Stimulated activated CD4-positive, alpha-beta T cell treated with anti-CD3 and anti-CD28 coated beads, TNF-alpha, amount 100 ng/mL, for 24 hours (primary cell): ENCODE measurements around the gene TIPARP.

Source experiments
- DNase-seq, 3 experiments: peaks; one replicate each; pipeline ENCODE4 v3.0.0-alpha.2; 2020; ENCODE audit warnings: low read depth in 3 of 3

The TIPARP gene

GRCh38 chr3:156741935-156742334 lies 67.5 kb downstream of the TIPARP start:
- no peak for DNase-seq

- DNase-seq: no peak
Observed at GRCh38 chr3:156742401-156742800, 68.0 kb downstream of the TIPARP start.

- DNase-seq: no peak
Observed at GRCh38 chr3:156743859-156744258, 69.5 kb downstream of the TIPARP start.

- DNase-seq: no peak
Observed at GRCh38 chr3:156744631-156745030, 70.2 kb downstream of the TIPARP start.

- DNase-seq: no peak
Observed at GRCh38 chr3:156745766-156746165, 71.4 kb downstream of the TIPARP start.

GRCh38 chr3:156747046-156747445 lies 72.7 kb downstream of the TIPARP start:
- DNase-seq: no peak

GRCh38 chr3:156749244-156749643 lies 74.9 kb downstream of the TIPARP start:
- DNase-seq: no peak

- DNase-seq: no peak
Observed at GRCh38 chr3:156750191-156750873, 75.9 kb downstream of the TIPARP start.

GRCh38 chr3:156750874-156751245 lies 76.5 kb downstream of the TIPARP start:
- no peak for DNase-seq

- DNase-seq: no peak
Observed at GRCh38 chr3:156751461-156752025, 77.2 kb downstream of the TIPARP start.
